Measurements from ENCODE around the gene KBTBD8. TPM values are rescaled to one million over a fixed set of nuclear protein-coding genes. Genes with fewer than 3 reads are reported as not detected.

Gene KBTBD8
- total RNA-seq, 4 donors from 2014 or later = 1.5 to 3.3 TPM; not detected in 2

- peaks cover 0 to 32% (median 13%) of the 10 kb centered on the region in 4 donors for H3K4me1 ChIP-seq
- WGBS, 2 donors (ENCODE audit: low coverage in 1 of 2) = 75 to 94% methylated on average over 1 of the region's 1 CpG
Measured at GRCh38 chr3:66952357-66952756, 45.8 kb upstream of the KBTBD8 start.

GRCh38 chr3:66953934-66954445 is 44.1 kb upstream of the KBTBD8 start:
- H3K36me3 ChIP-seq = no peaks in the 10 kb centered on the region
- H3K4me1 ChIP-seq = peaks cover 0 to 27% (median 13%) of the 10 kb centered on the region in 4 donors
- H3K27ac ChIP-seq = peak overlapping the region in 2 of 4 donors; percentile 10 to 19
- in situ Hi-C loops (cut with MboI; ENCODE audit: low pct_ligation_motif_present in 1 of 4, low pct_unique_long_range_greater_than_20kb in 1 of 4, low sequenced_read_pairs in 3 of 4) = loop anchor here in 2 of 4 donors (25.0 kb wide), 1 partner anchor 1933 kb away; no protein-coding TSS in a partner anchor
- no peaks in the 10 kb centered on the region for H3K27me3 ChIP-seq
- WGBS, 2 donors (ENCODE audit: low coverage in 1 of 2) = 66% methylated on average over 4 of the region's 4 CpGs; no CpG with 5 or more reads in 1 of the 2 donors
- H3K9me3 ChIP-seq = no peaks in the 10 kb centered on the region
- H3K4me3 ChIP-seq = no peak overlapping the region
- no peak for DNase-seq
- intact Hi-C loops (cut with DNase I; ENCODE audit: low total_unique reads) = no loop called here
- no peak for TF ChIP-seq POLR2A (IDR thresholded peaks at IDR 0.05)
- no peak for TF ChIP-seq EP300 (IDR thresholded peaks at IDR 0.05; ENCODE audit: low read depth)
- TF ChIP-seq, protein P1, sequence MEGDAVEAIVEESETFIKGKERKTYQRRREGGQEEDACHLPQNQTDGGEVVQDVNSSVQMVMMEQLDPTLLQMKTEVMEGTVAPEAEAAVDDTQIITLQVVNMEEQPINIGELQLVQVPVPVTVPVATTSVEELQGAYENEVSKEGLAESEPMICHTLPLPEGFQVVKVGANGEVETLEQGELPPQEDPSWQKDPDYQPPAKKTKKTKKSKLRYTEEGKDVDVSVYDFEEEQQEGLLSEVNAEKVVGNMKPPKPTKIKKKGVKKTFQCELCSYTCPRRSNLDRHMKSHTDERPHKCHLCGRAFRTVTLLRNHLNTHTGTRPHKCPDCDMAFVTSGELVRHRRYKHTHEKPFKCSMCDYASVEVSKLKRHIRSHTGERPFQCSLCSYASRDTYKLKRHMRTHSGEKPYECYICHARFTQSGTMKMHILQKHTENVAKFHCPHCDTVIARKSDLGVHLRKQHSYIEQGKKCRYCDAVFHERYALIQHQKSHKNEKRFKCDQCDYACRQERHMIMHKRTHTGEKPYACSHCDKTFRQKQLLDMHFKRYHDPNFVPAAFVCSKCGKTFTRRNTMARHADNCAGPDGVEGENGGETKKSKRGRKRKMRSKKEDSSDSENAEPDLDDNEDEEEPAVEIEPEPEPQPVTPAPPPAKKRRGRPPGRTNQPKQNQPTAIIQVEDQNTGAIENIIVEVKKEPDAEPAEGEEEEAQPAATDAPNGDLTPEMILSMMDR (IDR thresholded peaks at IDR 0.05) = no peak
- TF ChIP-seq POLR2AphosphoS5 (IDR thresholded peaks at IDR 0.05) = no peak

More at GRCh38 chr3:66952357-66952756, 45.8 kb upstream of the KBTBD8 start:
- intact Hi-C loops (cut with DNase I; ENCODE audit: low total_unique reads) (no loop called here), in situ Hi-C loops (cut with MboI; ENCODE audit: low pct_ligation_motif_present in 1 of 4, low pct_unique_long_range_greater_than_20kb in 1 of 4, low sequenced_read_pairs in 3 of 4) (loop anchor here in 2 of 4 donors (25.0 kb wide), 1 partner anchor 1935 kb away; no protein-coding TSS in a partner anchor)
- H3K27ac ChIP-seq = no peak overlapping the region
- DNase-seq = no peak
- no peaks in the 10 kb centered on the region for H3K9me3 ChIP-seq
- H3K36me3 ChIP-seq = no peaks in the 10 kb centered on the region
- H3K4me3 ChIP-seq = no peak overlapping the region
- no peak for TF ChIP-seq POLR2AphosphoS5 (IDR thresholded peaks at IDR 0.05)
- no peak for TF ChIP-seq EP300 (IDR thresholded peaks at IDR 0.05; ENCODE audit: low read depth)
- TF ChIP-seq, protein P1 (IDR thresholded peaks at IDR 0.05) = no peak
- no peak for TF ChIP-seq POLR2A (IDR thresholded peaks at IDR 0.05)
- H3K27me3 ChIP-seq = no peaks in the 10 kb centered on the region

DNA sequence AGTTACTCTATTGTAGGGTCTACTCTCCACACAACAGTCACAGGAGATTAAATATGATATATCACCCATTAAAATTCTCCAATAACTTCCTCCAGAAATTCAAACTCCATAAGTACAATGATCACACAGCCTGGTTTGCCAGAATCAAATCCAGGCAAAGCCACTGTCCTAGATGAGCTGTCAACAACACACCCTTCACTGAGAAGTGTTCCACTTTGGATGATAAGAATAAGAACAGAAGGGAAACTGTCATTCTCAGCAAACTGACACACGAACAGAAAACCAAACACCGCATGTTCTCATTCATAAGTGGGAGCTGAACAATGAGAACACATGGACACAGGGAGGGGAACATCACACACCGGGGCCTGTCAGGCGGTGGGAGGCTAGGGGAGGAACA is 41.4 kb upstream of the KBTBD8 start:
- intact Hi-C loops (cut with DNase I; ENCODE audit: low total_unique reads) (no loop called here), in situ Hi-C loops (cut with MboI; ENCODE audit: low pct_ligation_motif_present in 1 of 4, low pct_unique_long_range_greater_than_20kb in 1 of 4, low sequenced_read_pairs in 3 of 4) (loop anchor here in 2 of 4 donors (25.0 kb wide), 1 partner anchor 1931 kb away; no protein-coding TSS in a partner anchor)
- no peak for DNase-seq
- peaks cover 0 to 18% (median 10%) of the 10 kb centered on the region in 4 donors for H3K4me1 ChIP-seq
- TF ChIP-seq, protein P1 (IDR thresholded peaks at IDR 0.05) = no peak
- no peak for TF ChIP-seq EP300 (IDR thresholded peaks at IDR 0.05; ENCODE audit: low read depth)
- no peak for TF ChIP-seq POLR2AphosphoS5 (IDR thresholded peaks at IDR 0.05)
- TF ChIP-seq POLR2A (IDR thresholded peaks at IDR 0.05) = no peak
- 82 to 100% methylated on average over 1 to 4 of the region's 4 CpGs for WGBS, 2 donors (ENCODE audit: low coverage in 1 of 2)
- H3K27ac ChIP-seq = no peak overlapping the region
- no peaks in the 10 kb centered on the region for H3K9me3 ChIP-seq
- no peak overlapping the region for H3K4me3 ChIP-seq
- H3K27me3 ChIP-seq = no peaks in the 10 kb centered on the region
- no peaks in the 10 kb centered on the region for H3K36me3 ChIP-seq

DNA sequence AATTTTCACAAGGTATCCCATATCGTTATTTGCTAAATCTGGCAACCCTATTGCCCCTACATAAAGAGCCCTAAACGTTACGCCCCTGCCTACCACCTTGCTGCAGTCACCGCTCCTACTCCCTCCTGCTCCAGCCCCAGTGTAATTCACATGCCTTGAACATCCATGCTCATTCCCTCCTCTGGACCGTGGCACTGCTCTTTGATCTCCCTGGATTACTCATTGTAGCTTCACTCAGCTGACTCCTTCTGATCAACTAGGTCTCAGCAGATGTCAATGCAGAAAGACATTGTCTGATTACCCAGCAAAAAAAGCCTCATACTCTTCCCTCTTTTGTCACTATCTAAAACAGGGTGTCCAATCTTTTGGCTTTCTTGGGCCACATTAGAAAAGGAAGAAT is 40.7 kb upstream of the KBTBD8 start:
- in situ Hi-C loops (cut with MboI; ENCODE audit: low pct_ligation_motif_present in 1 of 4, low pct_unique_long_range_greater_than_20kb in 1 of 4, low sequenced_read_pairs in 3 of 4) = loop anchor here in 2 of 4 donors (25.0 kb wide), 1 partner anchor 1930 kb away; no protein-coding TSS in a partner anchor
- Histone ChIP-seq H3K36me3 (no peaks in the 10 kb centered on the region), H3K27me3 (no peaks in the 10 kb centered on the region), H3K4me1 (peaks cover 0 to 24% (median 17%) of the 10 kb centered on the region in 4 donors), H3K4me3 (no peak overlapping the region), H3K9me3 (no peaks in the 10 kb centered on the region), H3K27ac (no peak overlapping the region)
- TF ChIP-seq, protein P1 (IDR thresholded peaks at IDR 0.05) = no peak
- TF ChIP-seq POLR2A (IDR thresholded peaks at IDR 0.05) (no peak), EP300 (IDR thresholded peaks at IDR 0.05; ENCODE audit: low read depth) (no peak), POLR2AphosphoS5 (IDR thresholded peaks at IDR 0.05) (no peak)
- WGBS, 2 donors (ENCODE audit: low coverage in 1 of 2) = 52 to 59% methylated on average over 5 of the region's 5 CpGs
- DNase-seq = peak; percentile 15
- intact Hi-C loops (cut with DNase I; ENCODE audit: low total_unique reads) = no loop called here

Measured in transverse colon (tissue), 4 donors.